Gastrocnemius medialis (tissue), 4 donors: ENCODE measurements around the gene RALGPS2. TPM values are rescaled to one million over a fixed set of nuclear protein-coding genes. Genes with fewer than 3 reads are reported as not detected.

Experiments
- ATAC-seq, 2 donors: fragments of 150-250 bp; one replicate each; pipeline ENCODE4 v1.9.1; 2016
- DNase-seq, 2 donors: peaks; one replicate each; pipeline ENCODE4 v3.0.0-alpha.2; 2019
- H3K27ac ChIP-seq, 4 donors: fragments of 200-600 bp; sonication (generic); 1 replicate in 1 of 4; 2 replicates in 3 of 4; pipeline ENCODE4 v1.5.1; 2016 to 2018; ENCODE audit warnings: mild to moderate bottlenecking in 2 of 4, moderate library complexity in 1 of 4
- H3K27me3 ChIP-seq, 3 donors: fragments of 200-600 bp; sonication (generic) in 2 of 3; 1 replicate in 1 of 3; 2 replicates in 2 of 3; pipeline versions ENCODE4 v1.5.1 to v1.6.0; 2016 to 2019; ENCODE audit warnings: mild to moderate bottlenecking in 1 of 3, moderate library complexity in 1 of 3
- H3K36me3 ChIP-seq, 2 donors: fragments of 200-600 bp; sonication (generic) in 1 of 2; one replicate each; pipeline ENCODE4 v1.5.1; 2017 to 2018
- H3K4me1 ChIP-seq, 2 donors: fragments of 200-600 bp; sonication (generic) in 1 of 2; one replicate each; pipeline ENCODE4 v1.5.1; 2016 to 2017; ENCODE audit warnings: mild to moderate bottlenecking in 2 of 2
- H3K4me3 ChIP-seq, 4 donors: fragments of 200-600 bp; sonication (generic) in 3 of 4; 1 replicate in 1 of 4; 2 replicates in 3 of 4; pipeline ENCODE4 v1.5.1; 2016 to 2019; ENCODE audit warnings: mild to moderate bottlenecking in 2 of 4
- H3K9me3 ChIP-seq, 3 donors: fragments of 200-600 bp; sonication (generic) in 2 of 3; 1 replicate in 1 of 3; 2 replicates in 2 of 3; pipeline ENCODE4 v1.5.1; 2016 to 2019
- POLR2A ChIP-seq, 2 donors: fragments of 450-650 bp; IDR thresholded peaks; one replicate each; pipeline ENCODE4 v1.6.1; 2017; ENCODE audit warnings: antibody characterized with exemption in 2 of 2, mild to moderate bottlenecking in 2 of 2, moderate library complexity in 2 of 2
- in situ Hi-C, 4 donors: fragments of 200-750 bp; cut with MboI; loops; one replicate each; pipeline versions ENCODE4 v1.15.0 to v1.8.0; 2017; ENCODE audit warnings: low sequenced_read_pairs in 4 of 4
- intact Hi-C: fragments of 100-400 bp; cut with DNase I; formaldehyde crosslinking; loops from one replicate; pipeline ENCODE4 v1.15.1; 2023; ENCODE audit warnings: low total_unique reads
- total RNA-seq, 4 donors: library from RNA; depleted of rRNA; stranded (reverse); fragments of >200 nt; gene quantifications; one replicate each; pipeline versions ENCODE4 v1.1.0 to v1.2.3, GENCODE V29; 2016
- TF ChIP-seq, protein P1 (sequence below), 5 experiments: fragments of 450-650 bp in 3 of 5; fragments of 200-600 bp in 2 of 5; sonication (generic) in 2 of 5; IDR thresholded peaks in 4 of 5; conservative IDR thresholded peaks in 1 of 5; 1 replicate in 4 of 5; 2 replicates in 1 of 5; pipeline ENCODE4 v1.5.1; 2016 to 2019; ENCODE audit warnings: antibody characterized with exemption in 5 of 5, mild to moderate bottlenecking in 3 of 5, moderate library complexity in 3 of 5

Gene RALGPS2
- total RNA-seq, 4 donors from 2014 or later, result 1.1 to 6.5 (median 2.5) TPM

- no peak for ATAC-seq
- no peaks in the 10 kb centered on the region for H3K4me1 ChIP-seq
- H3K4me3 ChIP-seq, result no peak overlapping the region
- intact Hi-C loops (no loop called here), in situ Hi-C loops (no loop called here)
- no peak for TF ChIP-seq POLR2A (IDR thresholded peaks at IDR 0.05)
- TF ChIP-seq, protein P1, sequence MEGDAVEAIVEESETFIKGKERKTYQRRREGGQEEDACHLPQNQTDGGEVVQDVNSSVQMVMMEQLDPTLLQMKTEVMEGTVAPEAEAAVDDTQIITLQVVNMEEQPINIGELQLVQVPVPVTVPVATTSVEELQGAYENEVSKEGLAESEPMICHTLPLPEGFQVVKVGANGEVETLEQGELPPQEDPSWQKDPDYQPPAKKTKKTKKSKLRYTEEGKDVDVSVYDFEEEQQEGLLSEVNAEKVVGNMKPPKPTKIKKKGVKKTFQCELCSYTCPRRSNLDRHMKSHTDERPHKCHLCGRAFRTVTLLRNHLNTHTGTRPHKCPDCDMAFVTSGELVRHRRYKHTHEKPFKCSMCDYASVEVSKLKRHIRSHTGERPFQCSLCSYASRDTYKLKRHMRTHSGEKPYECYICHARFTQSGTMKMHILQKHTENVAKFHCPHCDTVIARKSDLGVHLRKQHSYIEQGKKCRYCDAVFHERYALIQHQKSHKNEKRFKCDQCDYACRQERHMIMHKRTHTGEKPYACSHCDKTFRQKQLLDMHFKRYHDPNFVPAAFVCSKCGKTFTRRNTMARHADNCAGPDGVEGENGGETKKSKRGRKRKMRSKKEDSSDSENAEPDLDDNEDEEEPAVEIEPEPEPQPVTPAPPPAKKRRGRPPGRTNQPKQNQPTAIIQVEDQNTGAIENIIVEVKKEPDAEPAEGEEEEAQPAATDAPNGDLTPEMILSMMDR (IDR thresholded peaks at IDR 0.05 in 4 of 5, conservative IDR thresholded peaks at IDR 0.05 in 1 of 5), result no peak
- H3K27ac ChIP-seq, result no peak overlapping the region
- no peak for DNase-seq
- H3K27me3 ChIP-seq, result no peaks in the 10 kb centered on the region
- no peaks in the 10 kb centered on the region for H3K9me3 ChIP-seq
- no peaks in the 10 kb centered on the region for H3K36me3 ChIP-seq
These were observed 8.9 kb downstream of the RALGPS2 start for GRCh38 chr1:178733972-178734371.

- DNase-seq (no peak), ATAC-seq (no peak)
- H3K27me3 ChIP-seq, result no peaks in the 10 kb centered on the region
- no peak overlapping the region for H3K27ac ChIP-seq
- H3K9me3 ChIP-seq, result no peaks in the 10 kb centered on the region
- no peak overlapping the region for H3K4me3 ChIP-seq
- intact Hi-C loops, result no loop called here
- TF ChIP-seq, protein P1 (IDR thresholded peaks at IDR 0.05 in 4 of 5, conservative IDR thresholded peaks at IDR 0.05 in 1 of 5), result no peak
- TF ChIP-seq POLR2A (IDR thresholded peaks at IDR 0.05), result no peak
- H3K36me3 ChIP-seq, result no peaks in the 10 kb centered on the region
- no peaks in the 10 kb centered on the region for H3K4me1 ChIP-seq
- in situ Hi-C loops, result no loop called here
These were observed 13.7 kb downstream of the RALGPS2 start for GRCh38 chr1:178738780-178739179.

DNA sequence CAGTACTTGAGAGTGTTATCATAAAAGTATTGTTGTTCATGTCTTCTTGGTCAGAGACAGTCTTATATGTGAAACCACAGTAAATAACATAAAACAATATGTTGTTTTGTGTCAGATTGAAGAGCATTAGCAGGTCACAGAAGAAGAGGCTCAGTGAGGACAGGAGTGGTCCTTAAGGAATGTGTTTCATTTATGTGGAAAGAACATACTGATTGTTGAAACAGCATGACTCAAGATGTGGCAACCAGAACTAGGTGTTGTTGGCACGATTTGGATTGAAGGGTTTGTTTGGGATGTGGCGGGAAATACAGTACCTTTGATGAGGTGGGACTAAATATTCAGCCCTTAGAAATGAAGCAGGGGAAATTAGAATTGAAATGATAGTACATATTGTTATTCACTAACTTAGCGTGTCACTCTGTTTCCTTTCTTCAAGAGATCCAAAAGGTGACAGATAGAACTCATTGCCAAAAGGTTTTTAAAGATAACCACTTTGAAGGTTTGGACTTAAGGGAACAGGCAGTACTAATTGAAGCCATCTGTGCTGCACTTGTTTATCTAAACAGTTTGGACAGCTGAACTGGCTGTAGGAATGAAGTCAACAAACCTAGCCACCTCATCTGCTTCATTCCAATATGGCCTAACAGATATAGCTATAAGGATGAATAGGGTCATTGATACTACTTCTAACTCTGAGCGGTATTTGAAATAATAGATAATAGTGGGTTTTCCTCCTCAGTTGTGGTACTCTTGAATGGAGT, 14.4 kb downstream of the RALGPS2 start:
- intact Hi-C loops (no loop called here), in situ Hi-C loops (loop anchor here in 1 of 4 donors (10.0 kb wide), 1 partner anchor 205 kb away; no protein-coding TSS in a partner anchor)
- no peak overlapping the region for H3K27ac ChIP-seq
- H3K36me3 ChIP-seq, result no peaks in the 10 kb centered on the region
- TF ChIP-seq POLR2A (IDR thresholded peaks at IDR 0.05), result no peak
- DNase-seq (no peak), ATAC-seq (no peak)
- H3K9me3 ChIP-seq, result no peaks in the 10 kb centered on the region
- no peaks in the 10 kb centered on the region for H3K4me1 ChIP-seq
- no peak overlapping the region for H3K4me3 ChIP-seq
- H3K27me3 ChIP-seq, result no peaks in the 10 kb centered on the region

GRCh38 chr1:178740491-178740890, 15.4 kb downstream of the RALGPS2 start:
- DNase-seq (no peak), ATAC-seq (no peak)
- Histone ChIP-seq H3K4me3 (no peak overlapping the region), H3K27ac (no peak overlapping the region), H3K36me3 (no peaks in the 10 kb centered on the region), H3K4me1 (no peaks in the 10 kb centered on the region), H3K9me3 (no peaks in the 10 kb centered on the region), H3K27me3 (no peaks in the 10 kb centered on the region)
- in situ Hi-C loops (loop anchor here in 1 of 4 donors (10.0 kb wide), 1 partner anchor 206 kb away; no protein-coding TSS in a partner anchor), intact Hi-C loops (no loop called here)
- TF ChIP-seq, protein P1 (IDR thresholded peaks at IDR 0.05 in 4 of 5, conservative IDR thresholded peaks at IDR 0.05 in 1 of 5), result no peak
- no peak for TF ChIP-seq POLR2A (IDR thresholded peaks at IDR 0.05)

DNA sequence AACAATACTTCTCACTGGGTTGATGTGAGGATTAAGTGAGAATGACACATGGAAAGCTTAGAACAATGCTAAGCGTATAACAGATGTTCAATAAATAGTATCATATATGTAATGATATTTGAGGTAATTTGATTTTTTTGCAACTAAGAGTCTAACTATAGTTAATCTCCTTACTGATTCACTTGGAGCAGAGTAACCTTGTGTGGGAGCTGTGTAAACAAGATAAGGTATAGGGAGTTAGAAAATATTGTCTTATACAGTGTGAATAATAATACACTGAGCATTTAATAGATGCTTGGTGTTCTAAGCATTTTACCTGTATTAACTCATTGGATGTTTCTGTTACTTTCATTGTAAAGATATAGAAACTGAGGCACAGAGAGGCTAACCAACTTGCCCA, 15.9 kb downstream of the RALGPS2 start:
- DNase-seq (no peak), ATAC-seq (no peak)
- no peaks in the 10 kb centered on the region for H3K27me3 ChIP-seq
- no peak overlapping the region for H3K4me3 ChIP-seq
- no peaks in the 10 kb centered on the region for H3K36me3 ChIP-seq
- no peaks in the 10 kb centered on the region for H3K4me1 ChIP-seq
- in situ Hi-C loops, result loop anchor here in 1 of 4 donors (10.0 kb wide), 1 partner anchor 206 kb away; no protein-coding TSS in a partner anchor
- no peak for TF ChIP-seq POLR2A (IDR thresholded peaks at IDR 0.05)
- TF ChIP-seq, protein P1 (IDR thresholded peaks at IDR 0.05 in 4 of 5, conservative IDR thresholded peaks at IDR 0.05 in 1 of 5), result no peak
- H3K27ac ChIP-seq, result no peak overlapping the region
- H3K9me3 ChIP-seq, result no peaks in the 10 kb centered on the region
- intact Hi-C loops, result no loop called here
